Brain microvascular endothelial cell (primary cell): ENCODE data around the gene FAM227B.
"Not testable (repeated sequence)": the region's sequence is repeated elsewhere in the genome, so short reads cannot be mapped to it uniquely, and the experiment has no call there.

ENCODE experiments used
- DNase-seq: peaks from one replicate; pipeline ENCODE4 v3.0.0-alpha.2; 2020
- H3K27ac ChIP-seq: fragments of 250-450 bp; sonication (Bioruptor Pico); 2 replicates; pipeline ENCODE4 v1.5.1; 2020; ENCODE audit warnings: mild to moderate bottlenecking, moderate library complexity
- H3K27me3 ChIP-seq: fragments of 250-450 bp; sonication (Bioruptor Pico); replicated peaks from 2 replicates; pipeline ENCODE4 v1.5.1; 2020; ENCODE audit warnings: mild to moderate bottlenecking
- H3K36me3 ChIP-seq: fragments of 250-450 bp; sonication (Bioruptor Pico); replicated peaks from 2 replicates; pipeline ENCODE4 v1.5.1; 2020; ENCODE audit warnings: mild to moderate bottlenecking
- H3K4me3 ChIP-seq: 2 replicates; pipeline ENCODE4 v1.5.1; 2011; ENCODE audit warnings: low read depth, mild to moderate bottlenecking, control low read depth, low read length, moderate library complexity
- in situ Hi-C: cut with HindIII; loops from 2 replicates; pipeline ENCODE4 v1.10.0; 2017; ENCODE audit warnings: low sequenced_read_pairs, low pct_ligation_motif_present
- TF ChIP-seq, protein P1 (sequence below): IDR thresholded peaks from 2 replicates; pipeline ENCODE4 v1.5.1; 2011; ENCODE audit warnings: low read depth, mild to moderate bottlenecking, moderate library complexity, low read length, control low read depth, inconsistent platforms; ENCODE audit errors: missing control alignments

The FAM227B gene

DNA sequence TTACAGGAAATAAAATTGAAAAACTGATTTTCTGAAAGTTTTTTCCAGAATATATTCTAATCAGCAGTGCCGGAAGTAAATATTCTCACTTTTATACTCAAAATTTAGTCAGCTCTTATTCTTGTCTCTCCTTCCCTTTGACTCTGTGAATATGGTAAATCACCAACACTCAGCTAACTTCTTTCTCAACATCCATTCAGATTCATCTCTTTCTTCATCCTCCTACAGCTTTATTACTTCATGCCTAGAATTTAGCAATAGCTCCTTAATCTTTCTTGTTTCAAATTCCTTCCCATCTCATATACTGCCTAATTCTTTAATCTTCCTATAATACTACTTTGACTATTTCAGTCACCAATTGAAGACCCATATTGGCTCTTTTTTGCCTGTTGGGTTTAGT, 129.7 kb downstream of the FAM227B start:
- TF ChIP-seq, protein P1, sequence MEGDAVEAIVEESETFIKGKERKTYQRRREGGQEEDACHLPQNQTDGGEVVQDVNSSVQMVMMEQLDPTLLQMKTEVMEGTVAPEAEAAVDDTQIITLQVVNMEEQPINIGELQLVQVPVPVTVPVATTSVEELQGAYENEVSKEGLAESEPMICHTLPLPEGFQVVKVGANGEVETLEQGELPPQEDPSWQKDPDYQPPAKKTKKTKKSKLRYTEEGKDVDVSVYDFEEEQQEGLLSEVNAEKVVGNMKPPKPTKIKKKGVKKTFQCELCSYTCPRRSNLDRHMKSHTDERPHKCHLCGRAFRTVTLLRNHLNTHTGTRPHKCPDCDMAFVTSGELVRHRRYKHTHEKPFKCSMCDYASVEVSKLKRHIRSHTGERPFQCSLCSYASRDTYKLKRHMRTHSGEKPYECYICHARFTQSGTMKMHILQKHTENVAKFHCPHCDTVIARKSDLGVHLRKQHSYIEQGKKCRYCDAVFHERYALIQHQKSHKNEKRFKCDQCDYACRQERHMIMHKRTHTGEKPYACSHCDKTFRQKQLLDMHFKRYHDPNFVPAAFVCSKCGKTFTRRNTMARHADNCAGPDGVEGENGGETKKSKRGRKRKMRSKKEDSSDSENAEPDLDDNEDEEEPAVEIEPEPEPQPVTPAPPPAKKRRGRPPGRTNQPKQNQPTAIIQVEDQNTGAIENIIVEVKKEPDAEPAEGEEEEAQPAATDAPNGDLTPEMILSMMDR, result no peak
- Histone ChIP-seq H3K36me3 (no peaks in the 10 kb centered on the region), H3K27ac (no peak overlapping the region), H3K4me3 (no peak overlapping the region), H3K27me3 (no peaks in the 10 kb centered on the region)
- in situ Hi-C loops, result no loop called here
- DNase-seq, result no peak

DNA sequence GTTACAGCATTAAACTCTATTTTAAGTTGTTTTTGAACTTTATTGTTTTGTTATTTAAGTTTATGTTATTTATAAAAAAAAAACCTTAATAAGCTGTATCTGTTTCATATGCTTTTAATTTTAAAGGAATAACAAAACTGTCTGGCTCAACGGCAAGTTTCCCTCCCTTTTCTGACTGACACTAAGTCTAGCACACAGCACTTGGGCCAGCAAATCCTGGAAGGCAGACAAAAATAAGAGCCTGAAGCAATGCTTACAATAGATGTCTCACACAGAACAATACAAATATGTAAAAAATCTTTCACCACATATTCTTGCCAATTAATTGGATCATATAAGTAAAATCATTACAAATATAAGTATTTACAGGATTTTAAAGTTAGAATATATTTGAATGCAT, 135.2 kb downstream of the FAM227B start:
- in situ Hi-C loops, result not testable (repeated sequence)

DNA sequence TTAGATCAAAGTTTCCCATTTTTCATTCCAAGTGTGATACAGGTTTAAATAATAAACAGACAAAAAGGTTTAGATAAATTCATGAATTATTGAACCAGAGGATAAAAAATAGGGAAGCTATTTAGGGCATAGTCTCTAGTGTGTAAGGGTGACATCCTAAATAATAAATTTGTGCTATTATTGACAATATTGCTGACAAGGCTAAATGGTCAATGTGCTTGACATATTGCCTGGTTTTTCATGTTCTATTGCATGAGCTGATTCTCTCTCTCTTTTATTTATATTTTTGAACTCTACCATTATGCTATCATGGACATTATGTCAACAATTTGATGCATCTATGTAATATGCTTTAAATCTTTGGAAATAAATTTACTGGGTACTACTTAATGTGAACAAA, 141.6 kb downstream of the FAM227B start:
- DNase-seq, H3K4me3 ChIP-seq, in situ Hi-C loops, H3K27me3 ChIP-seq, H3K27ac ChIP-seq, H3K36me3 ChIP-seq: not testable (repeated sequence)

More for the DNA sequence above, 135.2 kb downstream of the FAM227B start:
- H3K27ac ChIP-seq, H3K4me3 ChIP-seq, DNase-seq, H3K27me3 ChIP-seq, H3K36me3 ChIP-seq: not testable (repeated sequence)

DNA sequence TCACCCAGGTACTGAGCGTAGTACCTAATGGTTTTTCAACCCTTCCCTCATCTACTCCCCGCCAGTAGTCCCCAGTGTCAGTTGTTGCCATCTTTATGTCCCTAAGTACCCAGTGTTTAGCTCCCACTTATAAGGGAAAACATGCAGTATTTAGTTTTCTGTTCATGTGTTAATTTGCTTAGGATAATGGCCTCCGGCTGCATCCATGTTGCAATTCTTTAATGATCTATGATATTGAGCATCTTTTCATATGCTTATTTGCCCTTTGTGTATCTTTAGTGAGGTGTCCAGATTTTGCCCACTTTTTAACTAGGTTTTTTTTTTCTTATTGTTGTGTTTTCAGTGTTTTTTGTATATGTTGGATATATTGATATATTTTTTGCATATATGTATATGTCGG, 142.6 kb downstream of the FAM227B start:
- DNase-seq, in situ Hi-C loops, H3K27me3 ChIP-seq, H3K27ac ChIP-seq, H3K36me3 ChIP-seq, H3K4me3 ChIP-seq: not testable (repeated sequence)

DNA sequence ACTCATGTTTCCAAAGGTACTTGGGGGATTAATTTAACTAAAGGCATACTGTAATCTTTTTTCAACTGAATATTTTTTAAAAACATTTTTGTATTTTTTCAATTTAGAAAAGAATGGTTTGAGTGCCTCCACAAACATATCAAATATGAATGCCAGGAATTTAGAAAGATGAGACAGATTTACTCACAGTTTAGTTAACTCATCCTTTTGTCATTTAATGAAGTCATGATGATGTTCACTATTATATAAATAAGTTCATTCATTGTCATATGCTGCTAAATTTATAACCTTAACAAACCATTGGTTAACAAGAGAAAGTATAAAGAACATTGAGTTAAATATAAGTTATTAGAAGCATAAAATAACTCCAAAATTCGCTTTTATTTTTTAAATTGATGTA, 147.6 kb downstream of the FAM227B start:
- in situ Hi-C loops, result no loop called here
- Histone ChIP-seq H3K27me3 (no peaks in the 10 kb centered on the region), H3K4me3 (no peak overlapping the region), H3K36me3 (no peaks in the 10 kb centered on the region), H3K27ac (no peak overlapping the region)
- no peak for DNase-seq
- TF ChIP-seq, protein P1, result no peak

DNA sequence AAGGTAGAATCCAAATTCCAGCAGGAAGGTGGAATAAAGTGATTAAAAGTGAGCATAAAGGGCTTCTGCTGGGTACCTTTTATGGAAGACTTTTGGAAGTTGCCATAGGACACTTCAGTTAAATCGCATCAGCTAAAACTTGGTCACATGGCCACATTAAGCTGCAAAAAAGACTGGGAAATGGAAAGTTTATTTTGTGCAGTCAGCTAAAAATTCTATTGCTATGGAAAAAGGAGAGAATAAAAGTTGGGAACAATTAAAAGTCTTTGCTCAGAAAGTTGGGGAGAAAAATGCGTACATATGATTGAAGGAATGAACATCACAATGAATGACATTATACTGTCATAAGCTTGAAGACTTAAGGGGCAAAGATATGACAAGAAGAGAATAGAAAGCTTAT, 148.3 kb downstream of the FAM227B start:
- TF ChIP-seq, protein P1, result no peak
- Histone ChIP-seq H3K4me3 (no peak overlapping the region), H3K36me3 (no peaks in the 10 kb centered on the region), H3K27me3 (no peaks in the 10 kb centered on the region), H3K27ac (no peak overlapping the region)
- no peak for DNase-seq
- in situ Hi-C loops, result no loop called here

DNA sequence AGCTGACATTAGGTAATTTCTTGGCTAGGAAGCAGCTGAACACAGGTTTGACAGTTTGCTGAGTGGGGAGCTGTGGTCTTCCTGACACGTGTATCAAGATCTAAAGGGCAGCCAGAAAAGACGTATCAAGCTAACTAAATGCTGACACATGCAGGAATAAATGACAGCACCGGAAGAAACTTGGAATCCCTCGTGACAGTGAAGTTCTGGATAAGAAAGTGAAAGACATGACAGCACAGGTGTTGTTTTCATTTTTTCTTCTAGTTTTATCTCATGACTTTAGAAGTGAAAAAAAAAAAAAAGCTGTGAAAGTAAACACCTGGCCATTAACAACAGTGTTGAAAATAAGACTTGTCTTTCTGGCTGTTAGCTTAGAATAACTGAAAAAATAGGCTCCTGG, 148.9 kb downstream of the FAM227B start:
- Histone ChIP-seq H3K4me3 (no peak overlapping the region), H3K36me3 (no peaks in the 10 kb centered on the region), H3K27ac (no peak overlapping the region), H3K27me3 (no peaks in the 10 kb centered on the region)
- TF ChIP-seq, protein P1, result no peak
- in situ Hi-C loops, result no loop called here
- DNase-seq, result no peak
